Head of caudate nucleus (tissue), 42 donors: Measurements from ENCODE around the gene ZSCAN25.

Source experiments
- DNase-seq, 42 donors: peaks; one replicate each; pipeline versions ENCODE4 v3.0.0 to v3.0.0-alpha.2; 2020 to 2021; ENCODE audit warnings: mixed read lengths in 7 of 42
- intact Hi-C: fragments of 100-400 bp; cut with DNase I; formaldehyde crosslinking; loops from one replicate; pipeline ENCODE4 v1.15.0; 2022

Gene ZSCAN25

GRCh38 chr7:99677013-99677647, 60.4 kb downstream of the ZSCAN25 start:
- intact Hi-C loops: no loop called here
- no peak for DNase-seq

GRCh38 chr7:99677648-99678045, 60.9 kb downstream of the ZSCAN25 start:
- intact Hi-C loops: no loop called here

GRCh38 chr7:99679032-99679399, 62.3 kb downstream of the ZSCAN25 start:
- intact Hi-C loops: no loop called here
- no peak for DNase-seq

More at GRCh38 chr7:99677648-99678045, 60.9 kb downstream of the ZSCAN25 start:
- no peak for DNase-seq

GRCh38 chr7:99679400-99680191, 62.9 kb downstream of the ZSCAN25 start, which contains the start of gene CYP3A5:
CYP3A5 (minus strand) TSS chr7:99679996; CDS start chr7:99679896, 100 bp downstream.
- intact Hi-C loops: no loop called here
- DNase-seq: peak in 2 of 42 donors; percentile 1 to 2
